ENCODE data around the gene NAA25.

DNA sequence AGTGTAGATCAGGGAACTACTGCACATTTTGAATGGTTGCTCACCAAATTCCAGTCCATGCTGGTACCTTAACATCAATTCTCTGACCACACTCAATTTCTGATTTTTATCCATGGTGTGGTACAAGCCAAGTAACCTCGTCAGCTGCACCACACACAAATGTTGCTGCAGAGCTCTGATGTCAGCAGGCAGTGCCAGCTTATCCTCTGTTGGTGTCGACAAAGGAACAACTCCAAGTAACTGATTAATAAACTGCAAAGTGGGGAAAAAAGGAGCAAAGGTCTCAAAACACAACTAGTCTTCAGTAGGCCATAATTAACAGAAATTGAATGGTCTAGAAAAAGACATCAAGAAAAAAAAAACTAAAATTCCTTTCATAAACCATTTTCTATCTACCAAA, 47.4 kb downstream of the NAA25 start:
- TF ChIP-seq DNMT1 (IDR thresholded peaks at IDR 0.05) = no peak
- TF ChIP-seq RFX5 (IDR thresholded peaks at IDR 0.05; ENCODE audit: low read depth, low read length) = no peak
- no peak for TF ChIP-seq YY1 (IDR thresholded peaks at IDR 0.05; ENCODE audit: borderline replicate concordance in 1 of 3, control insufficient read depth in 1 of 3, extremely low read depth in 1 of 3, insufficient read depth in 3 of 3, insufficient read length in 1 of 3, insufficient replicate concordance in 2 of 3, low read depth in 1 of 3, low read length in 2 of 3)
- TF ChIP-seq RAD21 (CRISPR knock-in tag; conservative IDR thresholded peaks at IDR 0.05 in 1 of 2, IDR thresholded peaks at IDR 0.05 in 1 of 2) = no peak
- TF ChIP-seq FOXK1 (CRISPR knock-in tag; IDR thresholded peaks at IDR 0.05; ENCODE audit: borderline replicate concordance) = no peak
- TF ChIP-seq ZFX (CRISPR knock-in tag; IDR thresholded peaks at IDR 0.05) = no peak
- TF ChIP-seq SRSF9 (IDR thresholded peaks at IDR 0.05; ENCODE audit: borderline replicate concordance, low read depth, low read length) = no peak
- TF ChIP-seq KLF16 (IDR thresholded peaks at IDR 0.05) = no peak
- no peak for TF ChIP-seq POLR3G (IDR thresholded peaks at IDR 0.05; ENCODE audit: extremely low read depth, insufficient read length, insufficient replicate concordance)
- TF ChIP-seq, protein P1, sequence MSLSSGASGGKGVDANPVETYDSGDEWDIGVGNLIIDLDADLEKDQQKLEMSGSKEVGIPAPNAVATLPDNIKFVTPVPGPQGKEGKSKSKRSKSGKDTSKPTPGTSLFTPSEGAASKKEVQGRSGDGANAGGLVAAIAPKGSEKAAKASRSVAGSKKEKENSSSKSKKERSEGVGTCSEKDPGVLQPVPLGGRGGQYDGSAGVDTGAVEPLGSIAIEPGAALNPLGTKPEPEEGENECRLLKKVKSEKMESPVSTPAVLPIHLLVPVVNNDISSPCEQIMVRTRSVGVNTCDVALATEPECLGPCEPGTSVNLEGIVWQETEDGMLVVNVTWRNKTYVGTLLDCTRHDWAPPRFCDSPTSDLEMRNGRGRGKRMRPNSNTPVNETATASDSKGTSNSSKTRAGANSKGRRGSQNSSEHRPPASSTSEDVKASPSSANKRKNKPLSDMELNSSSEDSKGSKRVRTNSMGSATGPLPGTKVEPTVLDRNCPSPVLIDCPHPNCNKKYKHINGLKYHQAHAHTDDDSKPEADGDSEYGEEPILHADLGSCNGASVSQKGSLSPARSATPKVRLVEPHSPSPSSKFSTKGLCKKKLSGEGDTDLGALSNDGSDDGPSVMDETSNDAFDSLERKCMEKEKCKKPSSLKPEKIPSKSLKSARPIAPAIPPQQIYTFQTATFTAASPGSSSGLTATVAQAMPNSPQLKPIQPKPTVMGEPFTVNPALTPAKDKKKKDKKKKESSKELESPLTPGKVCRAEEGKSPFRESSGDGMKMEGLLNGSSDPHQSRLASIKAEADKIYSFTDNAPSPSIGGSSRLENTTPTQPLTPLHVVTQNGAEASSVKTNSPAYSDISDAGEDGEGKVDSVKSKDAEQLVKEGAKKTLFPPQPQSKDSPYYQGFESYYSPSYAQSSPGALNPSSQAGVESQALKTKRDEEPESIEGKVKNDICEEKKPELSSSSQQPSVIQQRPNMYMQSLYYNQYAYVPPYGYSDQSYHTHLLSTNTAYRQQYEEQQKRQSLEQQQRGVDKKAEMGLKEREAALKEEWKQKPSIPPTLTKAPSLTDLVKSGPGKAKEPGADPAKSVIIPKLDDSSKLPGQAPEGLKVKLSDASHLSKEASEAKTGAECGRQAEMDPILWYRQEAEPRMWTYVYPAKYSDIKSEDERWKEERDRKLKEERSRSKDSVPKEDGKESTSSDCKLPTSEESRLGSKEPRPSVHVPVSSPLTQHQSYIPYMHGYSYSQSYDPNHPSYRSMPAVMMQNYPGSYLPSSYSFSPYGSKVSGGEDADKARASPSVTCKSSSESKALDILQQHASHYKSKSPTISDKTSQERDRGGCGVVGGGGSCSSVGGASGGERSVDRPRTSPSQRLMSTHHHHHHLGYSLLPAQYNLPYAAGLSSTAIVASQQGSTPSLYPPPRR (CRISPR knock-in tag; IDR thresholded peaks at IDR 0.05; ENCODE audit: borderline replicate concordance) = no peak
- TF ChIP-seq ZBTB7A (IDR thresholded peaks at IDR 0.05; ENCODE audit: borderline replicate concordance, control insufficient read depth, low read depth, low read length) = no peak
